GM12873 (cell line): ENCODE measurements around the gene PDE1C.

ENCODE experiments used
- TF ChIP-seq, protein P1 (sequence below): IDR thresholded peaks from 2 replicates; pipeline ENCODE4 v1.5.1; 2012; ENCODE audit warnings: low read depth, mild to moderate bottlenecking, moderate library complexity, low read length, control low read depth; ENCODE audit not compliant: insufficient read depth; ENCODE audit errors: missing control alignments

Gene PDE1C

DNA sequence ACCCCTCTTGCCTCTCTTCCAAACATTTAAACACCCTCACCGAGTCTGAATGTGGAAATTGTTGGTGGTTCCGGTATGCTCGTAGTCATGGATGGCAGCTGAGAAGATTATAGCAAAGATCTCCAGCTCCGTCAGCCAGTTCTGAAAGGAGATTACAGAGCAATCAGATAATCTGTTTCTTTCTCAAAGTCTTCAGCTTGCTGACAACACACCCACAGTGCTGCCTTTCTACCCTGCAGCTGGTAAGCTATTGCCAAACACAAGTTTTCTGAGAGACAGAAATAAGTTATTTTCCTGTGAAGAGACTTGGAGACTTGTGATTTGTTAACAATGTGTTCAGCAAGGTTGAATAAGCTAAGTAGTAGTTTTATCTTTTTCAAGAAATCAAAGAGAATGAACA is 219.6 kb downstream of the PDE1C start:
- TF ChIP-seq, protein P1, sequence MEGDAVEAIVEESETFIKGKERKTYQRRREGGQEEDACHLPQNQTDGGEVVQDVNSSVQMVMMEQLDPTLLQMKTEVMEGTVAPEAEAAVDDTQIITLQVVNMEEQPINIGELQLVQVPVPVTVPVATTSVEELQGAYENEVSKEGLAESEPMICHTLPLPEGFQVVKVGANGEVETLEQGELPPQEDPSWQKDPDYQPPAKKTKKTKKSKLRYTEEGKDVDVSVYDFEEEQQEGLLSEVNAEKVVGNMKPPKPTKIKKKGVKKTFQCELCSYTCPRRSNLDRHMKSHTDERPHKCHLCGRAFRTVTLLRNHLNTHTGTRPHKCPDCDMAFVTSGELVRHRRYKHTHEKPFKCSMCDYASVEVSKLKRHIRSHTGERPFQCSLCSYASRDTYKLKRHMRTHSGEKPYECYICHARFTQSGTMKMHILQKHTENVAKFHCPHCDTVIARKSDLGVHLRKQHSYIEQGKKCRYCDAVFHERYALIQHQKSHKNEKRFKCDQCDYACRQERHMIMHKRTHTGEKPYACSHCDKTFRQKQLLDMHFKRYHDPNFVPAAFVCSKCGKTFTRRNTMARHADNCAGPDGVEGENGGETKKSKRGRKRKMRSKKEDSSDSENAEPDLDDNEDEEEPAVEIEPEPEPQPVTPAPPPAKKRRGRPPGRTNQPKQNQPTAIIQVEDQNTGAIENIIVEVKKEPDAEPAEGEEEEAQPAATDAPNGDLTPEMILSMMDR: no peak

DNA sequence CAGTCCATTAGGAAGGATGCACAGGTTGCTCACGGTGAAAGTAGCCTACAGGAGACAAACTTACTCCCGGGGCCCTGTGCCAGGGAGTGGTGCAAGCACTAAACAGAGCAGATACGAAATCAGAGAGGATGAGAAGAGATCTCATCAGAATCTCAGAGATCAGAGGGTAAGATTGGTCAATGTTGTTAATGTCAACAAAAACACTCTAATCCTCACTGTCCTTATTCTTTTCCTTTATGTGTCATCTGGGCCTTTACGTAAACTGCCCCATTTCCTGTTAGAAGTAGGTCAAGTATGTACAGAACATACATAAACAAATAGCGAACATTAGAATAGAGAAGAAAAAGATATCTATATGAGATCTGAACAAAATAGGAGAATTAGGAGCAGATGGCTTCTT is 220.1 kb downstream of the PDE1C start:
- TF ChIP-seq, protein P1: no peak

DNA sequence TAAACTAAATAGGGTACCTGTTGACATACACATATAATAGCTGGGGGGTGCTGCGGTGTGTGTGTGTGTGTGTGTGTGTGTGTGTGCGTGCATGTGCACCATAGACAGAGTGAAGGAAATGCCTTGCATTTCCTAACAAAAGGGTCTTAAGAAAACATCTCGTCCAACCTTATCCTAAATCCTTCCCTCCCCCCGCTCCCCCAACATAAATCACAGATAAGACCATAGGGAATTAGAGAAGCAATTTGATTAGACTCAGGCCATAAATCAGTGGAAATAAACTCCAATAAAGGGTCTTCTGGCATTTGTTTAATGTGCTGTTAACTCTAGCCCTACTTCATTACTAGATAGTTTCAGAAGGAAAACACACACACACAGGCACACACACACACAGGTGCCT is 234.7 kb downstream of the PDE1C start:
- TF ChIP-seq, protein P1: no peak

DNA sequence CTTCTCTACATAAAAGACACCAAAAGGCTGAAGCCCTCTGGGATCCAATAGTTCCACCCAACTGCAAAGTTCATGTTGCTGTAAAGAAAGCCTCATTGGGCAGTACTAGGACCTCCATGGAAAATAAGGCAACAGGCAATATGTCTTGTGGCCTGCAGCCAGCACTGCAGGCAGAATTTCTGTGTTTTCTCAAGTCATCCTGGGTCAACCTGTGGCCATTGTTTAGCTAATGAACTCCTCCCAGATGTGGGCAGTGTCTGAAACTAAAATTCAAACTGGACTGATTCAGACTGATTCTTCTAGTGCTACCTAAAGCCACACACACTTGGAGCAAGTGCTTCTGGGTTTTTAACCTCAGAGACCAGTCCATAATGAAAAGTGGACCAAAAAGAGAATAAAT is 241.7 kb downstream of the PDE1C start:
- TF ChIP-seq, protein P1: no peak

DNA sequence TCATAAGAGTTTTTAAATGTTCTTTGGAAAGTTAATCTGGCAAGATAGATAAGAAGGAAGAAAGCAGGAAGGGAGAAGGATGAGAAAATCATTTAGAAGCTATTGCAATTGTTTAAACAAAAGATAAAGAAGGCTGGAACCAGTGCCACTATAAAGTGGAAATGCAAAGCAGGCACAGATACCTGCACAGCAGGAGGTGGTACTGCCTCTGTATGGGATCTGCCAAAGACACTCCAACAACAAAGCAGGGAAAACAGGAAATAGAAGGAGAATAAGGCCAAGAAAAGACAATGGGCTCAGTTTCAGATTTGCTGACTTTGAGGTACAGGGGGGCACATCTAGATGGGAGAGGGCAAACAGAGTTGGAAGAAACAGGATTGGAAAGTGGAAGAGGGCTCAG is 244.6 kb downstream of the PDE1C start:
- TF ChIP-seq, protein P1: no peak

DNA sequence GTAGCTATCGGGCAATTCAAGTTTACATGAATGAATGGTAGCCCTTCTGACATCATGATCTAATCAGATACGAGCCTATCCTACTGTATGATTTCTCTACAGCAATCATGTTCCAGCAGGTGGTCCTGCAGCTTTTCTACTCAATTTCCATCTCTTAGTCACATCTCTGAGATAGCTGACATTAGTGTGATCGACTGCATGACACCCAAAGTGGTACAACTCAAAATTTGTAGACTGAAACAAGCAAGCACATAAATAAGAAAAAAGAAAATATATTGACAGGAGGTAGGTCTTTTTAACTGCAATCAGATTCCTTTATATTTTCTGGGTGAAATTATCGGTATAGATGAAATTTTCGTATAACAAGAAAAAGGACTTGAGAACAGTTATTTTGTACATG is 251.2 kb downstream of the PDE1C start:
- TF ChIP-seq, protein P1: no peak

DNA sequence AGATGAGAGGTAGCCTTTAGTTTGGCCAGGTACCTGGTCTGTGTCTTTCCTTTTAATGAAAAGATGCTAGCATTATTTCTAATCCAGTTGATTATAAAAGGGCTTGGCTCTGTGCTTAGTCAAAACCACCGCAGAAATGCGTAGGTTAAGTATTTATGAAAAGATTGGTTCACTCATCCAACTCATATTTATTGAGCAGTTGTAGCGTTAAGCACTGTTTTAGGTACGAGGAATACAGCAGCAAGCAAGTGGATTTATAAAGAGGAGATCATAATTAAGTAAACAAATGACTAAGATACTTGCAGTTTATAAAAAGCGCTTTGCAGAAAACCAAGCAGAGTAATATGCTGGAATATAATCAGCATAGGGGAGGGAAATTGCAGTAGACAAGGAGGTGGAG is 253.4 kb downstream of the PDE1C start:
- TF ChIP-seq, protein P1: no peak

DNA sequence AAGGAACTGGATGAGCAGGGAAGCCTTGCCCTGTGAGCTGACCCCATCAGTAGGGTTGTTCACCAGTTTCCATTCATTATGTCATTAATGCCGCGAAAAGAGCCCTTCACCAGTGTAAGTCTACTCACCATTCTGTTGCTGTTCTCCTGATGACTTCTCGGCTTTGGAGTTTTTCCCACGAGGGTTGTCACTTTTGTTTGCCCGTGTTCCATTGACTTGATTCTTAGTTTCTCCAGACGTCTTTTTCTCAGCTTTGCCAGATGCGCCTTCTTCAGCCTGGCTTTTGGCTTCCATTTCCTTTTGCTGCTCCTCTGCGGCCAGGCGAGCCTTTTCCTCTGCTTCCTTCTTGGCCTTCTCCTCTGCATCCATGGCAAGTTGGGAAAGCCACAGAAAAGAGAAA is 254.4 kb downstream of the PDE1C start:
- TF ChIP-seq, protein P1: no peak
